GM18499 (cell line): ENCODE data around the gene GRM8.

Source experiments
- ATAC-seq: cut with Tn5 transposase; IDR thresholded peaks from one replicate; pipeline ENCODE4 v1.9.1; 2021; ENCODE audit warnings: moderate number of reproducible peaks; ENCODE audit not compliant: insufficient read depth, unreplicated experiment

The GRM8 gene

DNA sequence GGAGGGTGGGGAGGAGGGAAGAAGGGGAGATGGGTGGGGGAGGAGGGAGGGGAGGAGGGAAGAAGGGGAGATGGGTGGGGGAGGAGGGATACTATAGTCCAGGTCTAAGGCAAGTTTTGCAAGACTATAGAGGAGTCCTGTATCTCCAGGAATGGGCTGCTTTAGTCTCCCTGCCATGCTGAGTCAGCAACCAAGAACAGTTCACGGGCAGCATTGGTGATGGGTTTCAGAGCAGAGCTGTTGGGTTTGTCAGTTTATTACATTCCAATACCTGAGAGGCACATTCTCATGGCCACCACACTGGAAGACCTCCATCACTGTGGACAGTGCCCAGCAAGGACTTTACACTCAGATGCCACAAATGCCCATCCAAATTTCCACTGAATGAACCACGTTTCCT is 212.7 kb downstream of the GRM8 start:
- ATAC-seq: no peak

DNA sequence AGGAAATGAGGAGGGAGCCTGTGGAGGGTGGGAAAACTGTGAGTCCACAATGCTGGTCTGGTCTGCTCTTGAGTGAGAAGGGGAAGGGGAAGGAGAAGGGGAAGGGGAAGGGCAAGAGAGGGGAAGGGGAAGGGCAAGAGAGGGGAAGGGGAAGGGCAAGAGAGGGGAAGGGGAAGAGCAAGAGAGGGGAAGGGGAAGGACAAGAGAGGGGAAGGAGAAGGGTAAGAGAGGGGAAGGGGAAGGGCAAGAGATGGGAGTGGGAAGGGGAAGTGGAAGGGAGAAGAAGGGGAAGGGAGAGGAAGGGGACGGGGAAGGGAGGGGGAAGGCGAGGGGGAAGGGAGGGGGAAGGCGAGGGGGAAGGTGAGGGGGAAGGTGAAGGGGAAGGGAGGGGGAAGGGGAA is 213.2 kb downstream of the GRM8 start:
- no peak for ATAC-seq

GRCh38 chr7:127035203-127035849 is 217.4 kb downstream of the GRM8 start:
- ATAC-seq: no peak

- no peak for ATAC-seq
These were observed 218.4 kb downstream of the GRM8 start for GRCh38 chr7:127034186-127034806.

- ATAC-seq: no peak
These were observed 222.9 kb downstream of the GRM8 start for GRCh38 chr7:127029823-127030222.

GRCh38 chr7:127021857-127022256 is 230.9 kb downstream of the GRM8 start:
- no peak for ATAC-seq

GRCh38 chr7:127021019-127021738 is 231.6 kb downstream of the GRM8 start:
- ATAC-seq: no peak

- ATAC-seq: no peak
These were observed 233.9 kb downstream of the GRM8 start for GRCh38 chr7:127018889-127019288.

DNA sequence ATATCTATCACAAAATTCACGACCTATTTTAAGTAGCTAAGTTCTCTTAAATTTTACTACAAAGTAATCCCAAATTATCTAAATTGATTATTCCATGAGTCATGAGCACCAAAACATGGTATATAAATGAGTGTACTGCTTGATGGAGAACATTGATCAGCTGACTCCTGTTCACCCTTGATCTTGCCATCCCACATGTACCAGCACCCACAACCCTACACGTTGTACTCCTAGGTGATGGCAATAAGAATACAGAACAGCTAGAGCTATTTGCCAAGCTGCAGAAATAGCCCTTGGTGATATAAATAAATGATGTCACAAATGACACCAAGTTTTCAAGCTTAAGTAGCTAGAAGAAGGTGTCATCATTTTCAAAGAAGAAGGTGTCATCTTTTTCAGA is 235.5 kb downstream of the GRM8 start:
- ATAC-seq: no peak

DNA sequence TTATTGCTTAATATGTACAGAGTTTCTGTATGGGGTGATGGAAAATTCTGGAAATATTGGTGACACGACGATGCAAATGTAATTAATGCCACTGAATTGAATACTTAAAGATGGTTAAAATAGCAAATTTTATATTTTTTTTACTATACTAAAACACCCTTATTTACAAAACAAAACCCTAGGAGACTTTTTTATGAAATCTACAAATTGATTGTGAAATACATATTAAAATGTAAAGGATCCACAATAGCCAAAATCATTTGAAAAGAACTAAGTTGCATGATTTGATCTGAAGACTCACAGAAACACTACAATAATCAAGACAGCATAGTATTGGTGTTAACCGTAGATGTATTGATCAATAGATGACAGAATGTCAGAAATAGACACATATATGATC is 252.0 kb downstream of the GRM8 start:
- no peak for ATAC-seq

GRCh38 chr7:126996659-126997058 is 256.1 kb downstream of the GRM8 start:
- no peak for ATAC-seq

GRCh38 chr7:126993626-126994213 is 259.0 kb downstream of the GRM8 start:
- no peak for ATAC-seq

DNA sequence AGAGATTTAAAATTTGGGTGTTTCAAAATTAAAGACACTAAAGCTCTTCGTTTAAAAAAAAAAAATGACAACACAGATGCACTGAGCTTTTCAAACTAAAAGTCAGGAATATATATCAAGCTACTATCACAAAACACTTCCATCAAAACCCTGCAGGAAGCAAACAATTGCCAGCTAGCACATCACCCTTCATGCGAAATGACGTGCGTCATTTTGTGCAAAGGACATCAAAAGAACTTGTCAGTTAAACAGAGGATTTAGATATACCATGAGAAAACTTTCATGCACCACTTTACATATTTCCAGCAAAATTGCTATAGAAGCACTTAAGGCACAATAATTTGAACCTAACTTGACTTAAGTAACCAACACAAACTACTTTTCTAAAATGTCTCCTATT is 264.7 kb downstream of the GRM8 start:
- no peak for ATAC-seq

GRCh38 chr7:126979722-126980121 is 273.0 kb downstream of the GRM8 start:
- ATAC-seq: no peak

DNA sequence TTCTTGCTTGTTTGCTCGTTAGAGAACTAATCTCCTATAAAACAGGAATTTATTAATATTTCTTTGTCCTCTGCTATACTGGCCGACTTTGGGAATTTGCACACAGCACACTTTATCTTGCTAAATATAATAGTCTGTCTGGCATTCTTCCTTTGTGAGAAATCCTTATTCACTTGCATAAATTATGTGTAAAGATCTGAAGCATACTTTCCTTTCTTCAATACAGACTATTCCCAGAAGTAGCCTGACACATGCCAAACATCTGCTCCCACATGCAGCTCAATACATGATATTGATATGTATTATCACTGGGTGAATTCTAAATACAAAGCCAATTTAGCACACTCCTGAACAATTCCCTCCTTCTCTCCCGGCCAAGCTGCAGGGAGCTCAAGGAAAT is 273.9 kb downstream of the GRM8 start:
- ATAC-seq: no peak

DNA sequence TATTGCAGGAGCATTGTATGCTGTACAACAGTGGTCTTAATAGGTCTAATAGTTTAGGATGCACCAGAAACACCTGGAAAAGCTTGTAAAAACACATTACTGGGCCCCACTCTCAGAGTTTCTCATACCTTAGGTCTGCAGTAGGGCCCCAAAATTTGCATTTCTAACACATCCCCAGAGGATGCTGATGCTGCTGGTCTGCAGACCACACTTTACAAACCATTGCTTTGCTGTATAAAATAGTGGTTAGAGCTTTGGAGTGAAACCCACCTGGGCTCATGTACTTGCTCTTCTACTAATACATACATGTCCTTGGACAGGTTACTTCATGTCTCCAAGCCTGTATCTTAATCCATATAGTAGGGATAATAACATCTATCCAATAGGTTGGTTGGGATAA is 279.7 kb downstream of the GRM8 start:
- ATAC-seq: no peak

- no peak for ATAC-seq
These were observed 280.2 kb downstream of the GRM8 start for GRCh38 chr7:126972571-126972970.

DNA sequence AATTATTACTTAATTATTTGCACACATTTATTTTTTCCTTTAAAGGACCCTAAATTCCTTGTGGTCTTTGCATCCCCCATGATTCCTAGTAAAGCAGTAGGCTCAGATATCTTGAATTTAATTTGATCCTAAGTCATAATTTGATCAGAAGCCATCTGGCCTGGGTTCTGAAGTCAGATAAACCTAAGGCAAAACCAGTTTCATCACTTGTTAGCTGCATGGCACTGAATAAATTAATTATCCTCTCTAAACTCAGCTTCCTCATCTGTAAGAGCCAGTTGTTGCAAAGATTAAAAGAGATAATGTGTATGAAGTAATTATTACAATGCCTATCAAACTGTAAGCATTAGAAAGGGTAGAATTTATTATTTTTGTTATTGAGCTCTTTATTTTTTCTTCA is 293.1 kb downstream of the GRM8 start:
- ATAC-seq: no peak

DNA sequence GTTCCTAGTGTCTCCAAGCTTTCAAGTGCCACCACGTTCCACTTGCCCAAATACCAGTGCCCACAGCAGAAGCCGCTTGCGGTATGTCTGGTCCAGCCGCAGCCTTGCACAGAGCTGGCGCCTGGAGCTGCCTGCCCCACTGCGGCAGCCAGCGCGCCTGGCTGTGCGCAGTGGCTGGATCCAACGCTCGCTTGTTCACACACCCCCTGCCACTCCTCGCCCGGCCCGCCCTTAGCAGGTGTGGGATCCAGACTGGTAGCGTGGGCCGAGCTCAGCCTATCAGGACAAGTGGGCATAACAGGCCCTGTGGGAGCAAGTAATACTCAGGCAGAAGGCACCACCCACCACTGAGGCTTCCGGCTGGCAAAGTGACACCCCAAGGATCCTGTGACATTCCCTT is 294.4 kb downstream of the GRM8 start:
- ATAC-seq: no peak

GRCh38 chr7:126957443-126957842 is 295.3 kb downstream of the GRM8 start:
- no peak for ATAC-seq

DNA sequence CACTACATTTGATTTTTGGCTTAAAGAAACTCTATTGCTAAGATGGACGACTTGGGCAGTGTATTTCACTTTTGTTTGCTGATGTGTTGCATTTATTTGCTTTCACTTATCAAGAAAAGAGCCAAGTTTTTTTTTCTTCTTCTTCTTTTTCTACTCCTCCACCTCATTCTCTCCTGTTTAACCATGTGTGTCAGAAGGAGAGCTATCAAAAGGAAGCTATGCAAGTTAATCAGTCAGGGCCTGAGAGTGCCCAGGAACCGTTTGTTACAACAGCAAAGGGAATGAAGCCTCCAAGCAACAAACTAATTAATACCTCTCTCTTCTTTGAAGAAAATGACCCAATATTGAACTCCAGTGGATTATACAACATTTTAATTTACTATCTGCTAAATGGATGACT is 299.3 kb downstream of the GRM8 start:
- no peak for ATAC-seq
